HEK293 (cell line): ENCODE data around the gene LRFN4.

Source experiments
- CTCF ChIA-PET: fragments of 350-600 bp; formaldehyde crosslinking; extraction: SDS; loops from one replicate; lab custom pipeline; 2021; ENCODE audit warnings: antibody characterized with exemption; lab: Yijun Ruan, JAX
- POLR2A ChIA-PET: fragments of 300-600 bp; formaldehyde crosslinking; extraction: SDS; loops from one replicate; lab custom pipeline; 2020; ENCODE audit warnings: antibody characterized with exemption, inconsistent platforms; lab: Yijun Ruan, JAX
- H3K27ac ChIP-seq: fragments of 200-500 bp; sonication (Bioruptor generic); 2 replicates; pipeline ENCODE4 v1.5.1; 2014; ENCODE audit warnings: low read depth, low read length, control low read depth, inconsistent platforms; ENCODE audit errors: extremely low read depth
- H3K36me3 ChIP-seq, 2 experiments: fragments of 200-500 bp in 1 of 2; sonication (Bioruptor generic) in 1 of 2; 1 replicate in 1 of 2; 2 replicates in 1 of 2; pipeline ENCODE4 v1.5.1; 2014 to 2017; ENCODE audit warnings: inconsistent platforms in 2 of 2, low read length in 2 of 2; ENCODE audit not compliant: control insufficient read depth in 2 of 2, insufficient read depth in 1 of 2
- H3K4me1 ChIP-seq: fragments of 200-500 bp; sonication (Bioruptor generic); 2 replicates; pipeline ENCODE4 v1.5.1; 2014; ENCODE audit warnings: mild to moderate bottlenecking, low read length, inconsistent platforms; ENCODE audit not compliant: control insufficient read depth, insufficient read depth
- H3K4me3 ChIP-seq: 2 replicates; pipeline ENCODE4 v1.5.1; 2011; ENCODE audit warnings: low read depth, mild to moderate bottlenecking, control low read depth, low read length, moderate library complexity
- H3K9me3 ChIP-seq: fragments of 200-500 bp; sonication (Bioruptor generic); 2 replicates; pipeline ENCODE4 v1.5.1; 2014; ENCODE audit warnings: low read depth, low read length, inconsistent platforms; ENCODE audit not compliant: control insufficient read depth, insufficient read depth
- BCL11A ChIP-seq: fragments of 450-650 bp; formaldehyde crosslinking; IDR thresholded peaks from 2 replicates; pipeline ENCODE4 v1.5.1; 2016; ENCODE audit warnings: low read depth, missing biosample characterization, missing genetic modification characterization
- BCL11B ChIP-seq: fragments of 450-650 bp; formaldehyde crosslinking; IDR thresholded peaks from 2 replicates; pipeline ENCODE4 v1.5.1; 2016; ENCODE audit warnings: low read depth, missing biosample characterization, missing genetic modification characterization
- KLF1 ChIP-seq: fragments of 450-650 bp; formaldehyde crosslinking; IDR thresholded peaks from 2 replicates; pipeline ENCODE4 v1.5.1; 2016; ENCODE audit warnings: missing biosample characterization, missing genetic modification characterization
- KLF8 ChIP-seq: fragments of 450-650 bp; formaldehyde crosslinking; IDR thresholded peaks from 2 replicates; pipeline ENCODE4 v1.5.1; 2016; ENCODE audit warnings: missing biosample characterization, missing genetic modification characterization
- ZNF121 ChIP-seq: fragments of 450-650 bp; formaldehyde crosslinking; IDR thresholded peaks from 2 replicates; pipeline ENCODE4 v1.5.1; 2016; ENCODE audit warnings: missing biosample characterization, missing genetic modification characterization
- ZNF157 ChIP-seq: fragments of 450-650 bp; formaldehyde crosslinking; IDR thresholded peaks from 2 replicates; pipeline ENCODE4 v1.5.1; 2016; ENCODE audit warnings: missing biosample characterization, missing genetic modification characterization
- ZNF266 ChIP-seq: fragments of 450-650 bp; formaldehyde crosslinking; IDR thresholded peaks from 2 replicates; pipeline ENCODE4 v1.5.1; 2016; ENCODE audit warnings: missing biosample characterization, missing genetic modification characterization, low read depth
- ZNF510 ChIP-seq: fragments of 450-650 bp; formaldehyde crosslinking; IDR thresholded peaks from 2 replicates; pipeline ENCODE4 v1.5.1; 2018; ENCODE audit warnings: mild to moderate bottlenecking, missing genetic modification characterization, missing biosample characterization; ENCODE audit not compliant: insufficient replicate concordance
- ZNF514 ChIP-seq: fragments of 450-650 bp; formaldehyde crosslinking; IDR thresholded peaks from 2 replicates; pipeline ENCODE4 v1.5.1; 2016; ENCODE audit warnings: missing biosample characterization, missing genetic modification characterization
- ZNF629 ChIP-seq: fragments of 450-650 bp; formaldehyde crosslinking; IDR thresholded peaks from 2 replicates; pipeline ENCODE4 v1.5.1; 2017; ENCODE audit warnings: missing biosample characterization, missing genetic modification characterization
- ZNF777 ChIP-seq: fragments of 450-650 bp; formaldehyde crosslinking; IDR thresholded peaks from 2 replicates; pipeline ENCODE4 v1.5.1; 2017; ENCODE audit warnings: missing biosample characterization, missing genetic modification characterization, borderline replicate concordance
- ZNF830 ChIP-seq: fragments of 450-650 bp; IDR thresholded peaks from 2 replicates; pipeline ENCODE4 v1.5.0; 2018; ENCODE audit warnings: missing biosample characterization, missing genetic modification characterization, low read depth, mild to moderate bottlenecking, moderate library complexity
- ZXDB ChIP-seq: fragments of 450-650 bp; formaldehyde crosslinking; IDR thresholded peaks from 2 replicates; pipeline ENCODE4 v1.5.1; 2016; ENCODE audit warnings: missing biosample characterization, missing genetic modification characterization
- TF ChIP-seq, protein P1 (sequence below): fragments of 450-650 bp; formaldehyde crosslinking; IDR thresholded peaks from 2 replicates; pipeline ENCODE4; 2016; ENCODE audit warnings: missing biosample characterization, missing genetic modification characterization
- TF ChIP-seq, protein P2 (sequence below): fragments of 450-650 bp; formaldehyde crosslinking; IDR thresholded peaks from 2 replicates; pipeline ENCODE4 v1.5.0; 2017; ENCODE audit warnings: missing biosample characterization, missing genetic modification characterization, borderline replicate concordance
- TF ChIP-seq, protein P3 (sequence below): fragments of 450-650 bp; formaldehyde crosslinking; IDR thresholded peaks from 2 replicates; pipeline ENCODE4 v1.5.1; 2016; ENCODE audit warnings: missing biosample characterization, missing genetic modification characterization, borderline replicate concordance
- TF ChIP-seq, protein P4 (sequence below): fragments of 450-650 bp; formaldehyde crosslinking; IDR thresholded peaks from 2 replicates; pipeline ENCODE4 v1.5.1; 2016; ENCODE audit warnings: missing biosample characterization, missing genetic modification characterization

LRFN4 gene

DNA sequence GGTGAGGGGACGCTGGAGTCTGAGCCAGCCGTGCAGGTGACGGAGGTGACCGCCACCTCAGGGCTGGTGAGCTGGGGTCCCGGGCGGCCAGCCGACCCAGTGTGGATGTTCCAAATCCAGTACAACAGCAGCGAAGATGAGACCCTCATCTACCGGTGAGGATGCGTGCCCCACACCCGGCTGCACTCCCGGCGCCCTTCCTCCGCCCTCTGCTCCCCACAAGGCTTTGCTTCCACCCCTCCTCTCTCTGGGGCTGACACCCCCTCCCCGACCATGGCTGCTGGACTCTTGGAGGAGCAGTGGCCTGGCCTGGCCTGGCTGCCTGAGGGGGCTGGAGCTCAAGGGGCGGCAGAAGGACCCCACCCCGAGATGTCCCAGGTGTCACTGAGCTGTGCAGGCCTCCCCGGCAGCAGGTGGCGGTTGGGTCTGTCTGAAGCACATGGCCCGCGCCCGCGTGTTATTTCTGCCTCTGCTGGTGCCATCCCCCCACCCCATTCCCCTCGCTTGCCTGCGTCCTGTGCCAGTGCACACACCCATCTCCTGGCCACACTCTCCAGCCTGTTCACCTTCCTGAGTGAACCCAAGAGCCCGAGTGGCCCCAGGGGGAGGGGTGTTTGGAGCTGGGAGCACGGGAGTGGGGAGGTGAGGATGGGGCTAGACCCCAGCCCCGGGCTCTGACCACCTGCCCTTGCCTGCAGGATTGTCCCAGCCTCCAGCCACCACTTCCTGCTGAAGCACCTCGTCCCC lies 2.2 kb downstream of the LRFN4 start:
- no peaks in the 10 kb centered on the region for H3K9me3 ChIP-seq
- POLR2A ChIA-PET = no interaction called here
- CTCF ChIA-PET = interaction anchor here (0.6 to 1.4 kb wide), 2 partner anchors 15 to 164 kb away, joined by 3 to 4 read pairs; partner anchors contain the start of gene RCE1
- H3K4me3 ChIP-seq = no peak overlapping the region
- H3K4me1 ChIP-seq = no peaks in the 10 kb centered on the region
- H3K36me3 ChIP-seq = peaks cover 0 to 19% of the 10 kb centered on the region in 2 experiments; a peak in 1 of 3 replicates
- TF ChIP-seq ZNF514 (tag by site-specific recombination) (no peak), BCL11B (tag by site-specific recombination) (0 out of 2 replicates have a peak, but pooled peaks have one; percentile 17)
- H3K27ac ChIP-seq = no peak overlapping the region

DNA sequence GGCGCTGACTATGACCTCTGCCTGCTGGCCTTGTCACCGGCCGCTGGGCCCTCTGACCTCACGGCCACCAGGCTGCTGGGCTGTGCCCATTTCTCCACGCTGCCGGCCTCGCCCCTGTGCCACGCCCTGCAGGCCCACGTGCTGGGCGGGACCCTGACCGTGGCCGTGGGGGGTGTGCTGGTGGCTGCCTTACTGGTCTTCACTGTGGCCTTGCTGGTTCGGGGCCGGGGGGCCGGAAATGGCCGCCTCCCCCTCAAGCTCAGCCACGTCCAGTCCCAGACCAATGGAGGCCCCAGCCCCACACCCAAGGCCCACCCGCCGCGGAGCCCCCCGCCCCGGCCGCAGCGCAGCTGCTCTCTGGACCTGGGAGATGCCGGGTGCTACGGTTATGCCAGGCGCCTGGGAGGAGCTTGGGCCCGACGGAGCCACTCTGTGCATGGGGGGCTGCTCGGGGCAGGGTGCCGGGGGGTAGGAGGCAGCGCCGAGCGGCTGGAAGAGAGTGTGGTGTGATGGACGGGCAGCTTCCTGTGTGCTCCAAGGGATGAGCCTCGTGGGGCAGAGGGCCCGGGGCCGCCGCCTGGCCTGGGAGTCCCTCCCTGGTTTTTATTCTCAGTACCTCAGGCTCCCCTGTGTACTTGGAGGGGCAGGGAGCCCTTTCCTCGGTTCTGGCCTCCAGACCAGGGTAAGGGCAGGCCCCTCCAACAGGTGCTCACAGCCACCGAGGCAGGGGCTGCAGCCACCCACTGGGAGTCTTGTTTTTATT lies 3.0 kb downstream of the LRFN4 start:
- CTCF ChIA-PET = interaction anchor here (0.6 kb wide), 1 partner anchor 165 kb away, joined by 4 read pairs; no protein-coding TSS in a partner anchor
- POLR2A ChIA-PET = no interaction called here
- Histone ChIP-seq H3K4me1 (no peaks in the 10 kb centered on the region), H3K9me3 (no peaks in the 10 kb centered on the region), H3K27ac (no peak overlapping the region), H3K4me3 (no peak overlapping the region), H3K36me3 (peaks cover 0 to 19% of the 10 kb centered on the region in 2 experiments; a peak in 1 of 3 replicates)
- TF ChIP-seq ZNF266 (tag by site-specific recombination) (no peak), KLF1 (tag by site-specific recombination) (peak; percentile 93), ZNF777 (tag by site-specific recombination) (no peak), KLF8 (tag by site-specific recombination) (peak; percentile 79; the same call in 1 of the 2 replicates)

DNA sequence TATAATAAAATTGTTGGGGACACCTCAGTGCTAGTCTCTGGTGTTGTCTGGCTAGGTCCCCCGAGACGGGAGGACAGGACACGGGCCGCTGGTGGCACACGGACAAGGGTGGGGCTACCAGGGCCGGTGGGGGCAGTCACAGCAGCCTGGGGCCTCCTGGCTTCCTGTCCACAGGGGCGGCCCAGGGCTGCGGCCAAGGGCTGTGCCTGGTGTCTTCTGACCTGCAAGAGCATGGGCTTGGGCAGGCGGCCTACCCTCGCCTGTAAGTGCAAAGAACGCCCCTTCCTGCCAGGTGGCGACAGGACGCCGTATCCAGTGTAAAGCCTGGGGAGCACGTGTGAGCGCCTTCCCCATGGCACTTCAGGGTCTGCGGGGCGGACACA lies 3.6 kb downstream of the LRFN4 start:
- Histone ChIP-seq H3K9me3 (no peaks in the 10 kb centered on the region), H3K4me3 (no peak overlapping the region), H3K4me1 (no peaks in the 10 kb centered on the region), H3K36me3 (peaks cover 0 to 19% of the 10 kb centered on the region in 2 experiments; a peak in 1 of 3 replicates), H3K27ac (no peak overlapping the region)
- CTCF ChIA-PET = no interaction called here
- POLR2A ChIA-PET = no interaction called here
- TF ChIP-seq ZNF830 (tag by site-specific recombination) (no peak), BCL11A (tag by site-specific recombination) (no peak)

DNA sequence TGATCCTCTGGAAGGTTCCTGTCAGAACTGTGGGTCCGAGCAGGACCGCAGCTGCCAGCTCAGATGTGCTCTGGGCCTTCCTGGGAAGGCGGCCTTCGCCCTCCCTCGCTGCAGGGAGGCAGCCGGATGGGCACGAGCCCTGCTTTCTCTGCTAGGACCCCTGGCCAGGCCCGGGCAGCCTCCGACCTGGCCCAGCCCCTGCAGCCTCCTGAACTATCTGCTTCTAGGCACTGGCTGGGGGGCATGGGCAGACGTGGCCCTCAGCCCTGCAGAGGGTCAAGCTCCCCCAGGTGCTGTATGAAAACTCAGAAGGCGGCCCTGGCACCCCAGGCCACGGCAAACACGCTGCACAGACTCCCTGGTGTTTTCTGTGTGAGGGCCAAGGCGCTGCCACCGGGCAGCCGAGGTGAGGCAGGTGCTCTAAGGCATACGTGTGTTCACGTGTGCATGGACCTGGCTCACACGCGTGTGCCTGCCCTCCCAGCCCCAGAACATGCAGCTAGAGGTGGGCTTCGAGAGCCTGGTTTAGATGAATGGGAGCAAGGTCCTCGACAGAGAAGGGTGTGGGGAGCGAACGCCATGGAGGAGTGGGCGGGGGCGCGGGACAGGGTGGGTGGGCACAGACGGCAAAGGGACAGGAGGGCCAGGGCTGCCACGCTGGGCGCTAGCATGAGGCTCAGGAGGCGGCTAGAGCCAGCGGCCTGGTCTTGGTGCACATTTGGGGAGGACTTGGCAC lies 4.3 kb downstream of the LRFN4 start:
- ChIA-PET CTCF (no interaction called here), POLR2A (no interaction called here)
- no peaks in the 10 kb centered on the region for H3K4me1 ChIP-seq
- peaks cover 0 to 19% of the 10 kb centered on the region in 2 experiments; a peak in 1 of 3 replicates for H3K36me3 ChIP-seq
- H3K9me3 ChIP-seq = no peaks in the 10 kb centered on the region
- H3K27ac ChIP-seq = no peak overlapping the region
- no peak overlapping the region for H3K4me3 ChIP-seq
- TF ChIP-seq, protein P1, sequence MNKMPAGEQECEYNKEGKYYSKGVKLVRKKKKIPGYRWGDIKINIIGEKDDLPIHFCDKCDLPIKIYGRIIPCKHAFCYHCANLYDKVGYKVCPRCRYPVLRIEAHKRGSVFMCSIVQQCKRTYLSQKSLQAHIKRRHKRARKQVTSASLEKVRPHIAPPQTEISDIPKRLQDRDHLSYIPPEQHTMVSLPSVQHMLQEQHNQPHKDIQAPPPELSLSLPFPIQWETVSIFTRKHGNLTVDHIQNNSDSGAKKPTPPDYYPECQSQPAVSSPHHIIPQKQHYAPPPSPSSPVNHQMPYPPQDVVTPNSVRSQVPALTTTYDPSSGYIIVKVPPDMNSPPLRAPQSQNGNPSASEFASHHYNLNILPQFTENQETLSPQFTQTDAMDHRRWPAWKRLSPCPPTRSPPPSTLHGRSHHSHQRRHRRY (tag by site-specific recombination) = no peak
- TF ChIP-seq, protein P2, sequence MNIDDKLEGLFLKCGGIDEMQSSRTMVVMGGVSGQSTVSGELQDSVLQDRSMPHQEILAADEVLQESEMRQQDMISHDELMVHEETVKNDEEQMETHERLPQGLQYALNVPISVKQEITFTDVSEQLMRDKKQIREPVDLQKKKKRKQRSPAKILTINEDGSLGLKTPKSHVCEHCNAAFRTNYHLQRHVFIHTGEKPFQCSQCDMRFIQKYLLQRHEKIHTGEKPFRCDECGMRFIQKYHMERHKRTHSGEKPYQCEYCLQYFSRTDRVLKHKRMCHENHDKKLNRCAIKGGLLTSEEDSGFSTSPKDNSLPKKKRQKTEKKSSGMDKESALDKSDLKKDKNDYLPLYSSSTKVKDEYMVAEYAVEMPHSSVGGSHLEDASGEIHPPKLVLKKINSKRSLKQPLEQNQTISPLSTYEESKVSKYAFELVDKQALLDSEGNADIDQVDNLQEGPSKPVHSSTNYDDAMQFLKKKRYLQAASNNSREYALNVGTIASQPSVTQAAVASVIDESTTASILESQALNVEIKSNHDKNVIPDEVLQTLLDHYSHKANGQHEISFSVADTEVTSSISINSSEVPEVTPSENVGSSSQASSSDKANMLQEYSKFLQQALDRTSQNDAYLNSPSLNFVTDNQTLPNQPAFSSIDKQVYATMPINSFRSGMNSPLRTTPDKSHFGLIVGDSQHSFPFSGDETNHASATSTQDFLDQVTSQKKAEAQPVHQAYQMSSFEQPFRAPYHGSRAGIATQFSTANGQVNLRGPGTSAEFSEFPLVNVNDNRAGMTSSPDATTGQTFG = no peak
- TF ChIP-seq, protein P3, sequence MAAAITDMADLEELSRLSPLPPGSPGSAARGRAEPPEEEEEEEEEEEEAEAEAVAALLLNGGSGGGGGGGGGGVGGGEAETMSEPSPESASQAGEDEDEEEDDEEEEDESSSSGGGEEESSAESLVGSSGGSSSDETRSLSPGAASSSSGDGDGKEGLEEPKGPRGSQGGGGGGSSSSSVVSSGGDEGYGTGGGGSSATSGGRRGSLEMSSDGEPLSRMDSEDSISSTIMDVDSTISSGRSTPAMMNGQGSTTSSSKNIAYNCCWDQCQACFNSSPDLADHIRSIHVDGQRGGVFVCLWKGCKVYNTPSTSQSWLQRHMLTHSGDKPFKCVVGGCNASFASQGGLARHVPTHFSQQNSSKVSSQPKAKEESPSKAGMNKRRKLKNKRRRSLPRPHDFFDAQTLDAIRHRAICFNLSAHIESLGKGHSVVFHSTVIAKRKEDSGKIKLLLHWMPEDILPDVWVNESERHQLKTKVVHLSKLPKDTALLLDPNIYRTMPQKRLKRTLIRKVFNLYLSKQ (tag by site-specific recombination) = no peak
- no peak for TF ChIP-seq ZNF157 (tag by site-specific recombination)
- no peak for TF ChIP-seq ZNF510
- TF ChIP-seq ZXDB (tag by site-specific recombination) = no peak
- no peak for TF ChIP-seq ZNF629 (tag by site-specific recombination)
- no peak for TF ChIP-seq ZNF514 (tag by site-specific recombination)
- TF ChIP-seq, protein P4, sequence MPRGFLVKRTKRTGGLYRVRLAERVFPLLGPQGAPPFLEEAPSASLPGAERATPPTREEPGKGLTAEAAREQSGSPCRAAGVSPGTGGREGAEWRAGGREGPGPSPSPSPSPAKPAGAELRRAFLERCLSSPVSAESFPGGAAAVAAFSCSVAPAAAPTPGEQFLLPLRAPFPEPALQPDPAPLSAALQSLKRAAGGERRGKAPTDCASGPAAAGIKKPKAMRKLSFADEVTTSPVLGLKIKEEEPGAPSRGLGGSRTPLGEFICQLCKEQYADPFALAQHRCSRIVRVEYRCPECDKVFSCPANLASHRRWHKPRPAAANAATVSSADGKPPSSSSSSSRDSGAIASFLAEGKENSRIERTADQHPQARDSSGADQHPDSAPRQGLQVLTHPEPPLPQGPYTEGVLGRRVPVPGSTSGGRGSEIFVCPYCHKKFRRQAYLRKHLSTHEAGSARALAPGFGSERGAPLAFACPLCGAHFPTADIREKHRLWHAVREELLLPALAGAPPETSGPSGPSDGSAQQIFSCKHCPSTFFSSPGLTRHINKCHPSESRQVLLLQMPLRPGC (tag by site-specific recombination) = no peak
- no peak for TF ChIP-seq ZNF121 (tag by site-specific recombination)
